Brain pericyte (primary cell): Measurements from ENCODE around the gene PNMA6A.
"Not testable (repeated sequence)": the region's sequence is repeated elsewhere in the genome, so short reads cannot be mapped to it uniquely, and the experiment has no call there.

ENCODE experiments used
- DNase-seq: peaks from one replicate; pipeline ENCODE4 v3.0.0-alpha.2; 2012; ENCODE audit warnings: low read depth, low spot score

Gene PNMA6A

DNA sequence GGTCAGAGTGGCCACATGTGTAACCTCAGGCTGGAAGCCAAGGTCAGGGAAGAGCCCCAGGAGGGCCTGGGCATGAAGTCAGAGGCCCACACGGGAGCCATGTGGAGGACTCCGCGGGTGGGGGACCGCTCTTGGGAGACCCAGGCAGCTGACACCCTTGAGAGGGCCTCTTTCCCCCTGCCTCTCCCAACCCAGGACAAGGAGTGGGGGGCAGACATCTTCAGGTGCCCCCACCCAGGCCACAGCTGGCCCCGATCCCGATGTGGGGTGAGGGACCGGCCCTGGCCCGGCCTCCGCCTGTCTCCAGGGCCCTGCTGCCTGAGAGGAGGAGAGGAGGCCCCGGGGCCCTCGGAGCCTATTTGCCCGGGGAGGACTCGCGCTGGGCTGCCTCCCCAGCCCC lies 3.1 kb downstream of the PNMA6A start:
- no peak for DNase-seq

DNA sequence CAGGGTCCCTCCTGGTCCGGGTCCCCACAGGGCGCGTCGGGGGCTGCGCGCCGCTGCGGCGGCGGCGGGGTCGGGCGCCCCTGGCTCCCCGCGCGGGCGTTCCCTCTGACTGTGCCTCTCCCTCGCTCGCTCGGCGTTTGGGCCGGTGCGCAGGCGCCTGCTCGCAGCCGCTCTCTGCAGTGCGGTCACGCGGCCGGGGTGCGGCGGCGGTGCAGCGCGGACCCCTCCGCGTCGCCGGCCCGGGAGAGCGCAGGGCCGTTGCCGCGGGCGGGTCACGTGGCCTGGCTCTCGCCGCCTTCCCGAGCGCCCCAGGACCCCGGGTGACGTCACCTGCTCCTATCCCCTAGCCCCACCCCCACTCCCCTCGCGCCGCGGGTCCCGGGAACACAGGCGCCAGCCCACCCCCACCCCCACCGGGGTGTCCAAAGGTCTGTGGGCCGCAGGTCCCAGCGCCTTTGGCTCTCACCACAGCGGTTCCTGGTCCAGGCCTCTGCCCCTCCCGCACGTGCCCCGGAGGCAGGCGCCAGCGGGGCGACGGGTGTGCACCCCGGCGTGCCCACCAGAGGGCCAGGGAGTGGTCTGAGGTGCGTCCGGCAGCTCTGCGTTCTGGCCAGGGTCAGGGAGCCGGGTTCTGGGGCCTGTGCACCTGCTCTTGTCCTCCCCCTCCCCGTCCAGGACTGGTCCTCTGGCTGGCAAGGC lies 5.3 kb downstream of the PNMA6A start:
- not testable (repeated sequence) for DNase-seq

DNA sequence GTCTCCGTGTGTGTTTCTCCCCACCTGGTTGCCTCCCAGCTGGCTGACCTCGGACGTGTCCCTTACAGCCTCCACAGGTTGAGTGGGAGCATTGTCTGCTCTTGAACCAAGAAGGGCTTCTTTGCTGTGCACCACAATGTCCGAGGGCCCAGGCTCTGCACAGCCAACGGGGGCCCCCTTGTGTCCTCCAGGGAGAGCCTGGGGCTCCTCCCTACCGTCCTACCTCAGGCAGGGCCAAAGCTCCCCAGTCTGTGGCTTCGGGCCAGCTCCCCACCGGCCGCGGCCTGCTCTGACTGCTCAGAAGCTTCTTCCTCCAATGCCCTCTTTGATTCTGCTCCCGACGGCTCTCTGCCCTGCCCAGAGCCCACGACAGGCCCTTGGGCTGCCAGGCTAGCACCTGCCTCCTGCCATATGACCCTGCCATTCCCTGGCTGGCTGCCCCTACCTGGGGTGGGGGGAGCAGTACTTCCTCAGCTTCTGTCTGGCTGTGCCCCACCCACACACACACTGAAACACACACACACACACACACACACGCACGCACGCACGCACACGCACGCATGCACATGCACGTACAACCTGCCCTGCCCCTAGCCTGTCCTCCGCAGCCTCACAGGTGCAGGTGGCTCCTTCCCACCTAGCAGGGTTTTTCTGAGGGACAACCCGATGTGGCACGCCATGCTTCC lies 11.1 kb downstream of the PNMA6A start:
- not testable (repeated sequence) for DNase-seq

DNA sequence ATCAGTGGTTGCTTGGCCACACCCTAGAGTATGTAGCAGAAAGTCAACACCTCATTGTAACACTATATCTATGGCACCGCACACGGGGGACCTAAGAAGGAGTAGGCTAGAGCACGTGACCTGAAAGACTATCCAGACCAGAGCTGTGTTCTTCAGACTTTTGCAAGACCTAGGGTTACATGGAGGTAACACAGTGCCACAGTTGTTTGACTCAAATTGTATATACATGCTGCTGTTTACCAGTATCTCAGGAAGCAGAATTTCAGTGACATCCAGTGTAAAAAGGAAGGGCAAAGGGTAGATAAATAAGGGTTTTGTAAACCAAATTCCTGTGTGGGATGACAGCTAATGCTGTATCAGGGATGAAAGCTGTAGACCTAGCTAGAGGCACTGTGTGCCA lies 30.2 kb downstream of the PNMA6A start:
- no peak for DNase-seq

DNA sequence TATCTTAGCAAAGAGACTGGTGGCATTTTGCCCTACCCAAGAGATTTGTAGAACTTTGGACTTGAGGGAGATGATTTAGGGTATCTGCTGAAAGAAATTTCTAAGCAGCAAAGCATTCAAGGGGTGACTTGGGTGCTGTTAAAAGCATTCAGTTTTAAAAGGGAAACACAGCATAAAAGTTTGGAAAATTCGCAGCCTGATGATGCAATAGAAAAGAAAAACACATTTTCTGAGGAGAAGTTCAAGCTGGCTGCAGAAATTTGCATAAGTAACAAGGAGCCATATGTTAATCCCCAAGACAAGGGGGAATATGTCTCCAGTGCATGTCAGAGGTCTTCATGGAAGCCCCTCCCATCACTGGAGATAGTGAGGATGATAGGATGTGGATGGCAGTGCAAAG lies 32.7 kb downstream of the PNMA6A start:
- not testable (repeated sequence) for DNase-seq

DNA sequence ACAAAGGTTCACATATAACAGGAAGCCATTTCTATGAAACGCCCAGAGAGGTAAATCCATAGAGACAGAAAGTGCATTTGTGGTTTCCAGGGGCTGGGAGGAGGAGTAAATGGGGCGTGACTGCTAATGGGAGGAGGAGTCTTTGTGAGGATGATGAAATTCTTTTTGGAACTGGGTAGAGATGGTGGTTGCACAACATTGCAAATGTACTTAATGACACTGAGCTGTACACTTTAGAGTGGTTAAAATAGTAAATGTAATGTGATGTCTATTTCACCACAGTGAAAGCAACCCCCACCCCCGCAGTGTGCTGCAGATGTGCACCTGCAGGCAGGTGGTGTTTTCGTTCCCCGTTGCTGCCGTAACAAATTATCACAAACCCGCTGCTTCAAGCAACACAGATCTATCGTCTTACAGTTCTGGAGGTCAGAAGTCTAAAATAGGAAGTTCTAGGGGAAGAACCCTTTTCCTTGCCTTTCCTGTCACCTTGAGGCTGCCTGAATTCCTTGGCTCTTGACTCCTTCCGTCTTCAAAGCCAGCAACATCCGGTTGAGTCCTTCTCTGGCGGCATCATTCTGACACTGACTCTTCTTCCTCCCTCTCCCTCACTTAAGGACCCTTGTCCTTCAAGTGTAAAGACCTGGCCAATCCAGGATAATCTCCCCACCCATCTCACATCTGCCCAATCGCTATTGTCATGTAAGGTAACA lies 34.0 kb downstream of the PNMA6A start:
- DNase-seq = not testable (repeated sequence)

DNA sequence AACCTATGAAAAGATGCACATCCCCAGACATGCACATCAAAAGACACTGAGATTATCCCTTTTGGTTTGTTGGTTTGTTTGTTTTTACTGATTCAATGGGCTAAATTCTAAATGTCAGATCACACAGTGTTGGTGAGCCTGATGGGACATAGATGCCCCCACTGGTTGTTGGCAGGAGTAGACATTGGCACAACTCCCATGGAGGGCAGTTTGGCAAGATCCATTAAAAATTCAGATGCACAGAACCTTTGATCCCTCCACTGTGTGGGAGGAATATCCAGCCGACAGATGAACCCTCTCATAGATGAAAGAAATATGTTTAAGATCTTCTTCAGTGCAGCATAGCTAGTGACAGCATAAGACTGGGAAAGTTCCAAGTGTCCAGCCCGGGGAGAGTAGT lies 38.5 kb downstream of the PNMA6A start:
- not testable (repeated sequence) for DNase-seq

DNA sequence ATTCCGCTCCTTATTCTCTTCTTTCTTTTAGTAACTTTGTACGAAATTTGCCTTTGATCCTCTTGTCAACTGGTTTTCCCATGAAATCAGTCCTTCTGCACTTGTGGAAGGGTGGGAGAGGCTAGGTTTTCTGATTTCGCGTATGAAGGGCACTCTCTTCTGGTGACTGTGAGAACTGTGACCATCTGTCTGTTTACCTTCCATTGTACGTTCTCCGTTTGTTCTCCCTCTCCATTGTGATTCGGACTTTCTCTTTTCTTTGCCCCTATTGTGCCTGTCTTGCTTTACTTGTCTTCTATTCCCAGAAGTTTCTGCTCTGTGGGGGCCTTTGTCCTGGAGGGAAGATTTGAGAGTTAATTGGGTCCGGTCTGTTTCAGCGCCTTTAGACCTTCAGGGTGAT lies 41.6 kb downstream of the PNMA6A start:
- not testable (repeated sequence) for DNase-seq

DNA sequence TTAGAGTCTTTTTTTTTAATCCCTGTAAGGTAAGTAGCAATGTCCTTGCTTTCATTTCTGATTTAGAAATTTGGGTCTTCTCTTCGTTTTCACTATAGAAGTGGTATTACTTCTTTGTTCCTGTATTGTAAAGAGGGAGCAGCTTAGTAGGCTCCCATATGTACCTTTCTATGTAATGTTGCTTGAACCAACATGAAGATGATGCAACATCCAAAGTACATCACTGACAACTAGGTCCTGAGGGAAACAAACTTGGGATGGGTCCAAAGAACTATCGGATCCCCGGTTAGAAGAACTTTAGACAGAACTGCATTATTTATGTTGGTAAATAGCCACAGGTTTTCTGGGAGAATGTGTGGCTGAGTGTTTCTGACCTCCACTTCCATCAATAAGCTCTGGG lies 45.5 kb downstream of the PNMA6A start:
- not testable (repeated sequence) for DNase-seq

DNA sequence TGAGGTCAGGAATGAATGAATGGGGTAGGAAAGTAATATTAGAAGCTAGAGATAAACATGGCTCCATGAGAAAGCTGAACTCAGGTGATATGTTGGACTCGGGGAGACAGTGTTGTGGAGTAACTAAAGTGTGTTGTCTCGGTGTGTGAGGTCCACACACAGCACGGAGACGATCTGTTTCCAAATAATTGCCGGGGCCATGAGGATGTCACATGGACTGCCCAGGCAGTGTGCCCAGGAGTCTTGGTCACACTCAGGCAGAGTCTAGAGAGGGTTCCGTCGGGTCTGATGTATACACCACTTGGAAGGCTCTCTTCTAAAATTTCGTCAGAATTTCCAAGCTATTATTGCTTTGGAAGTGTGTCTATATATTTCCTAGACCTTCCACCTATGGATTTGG lies 48.0 kb downstream of the PNMA6A start:
- DNase-seq = not testable (repeated sequence)

DNA sequence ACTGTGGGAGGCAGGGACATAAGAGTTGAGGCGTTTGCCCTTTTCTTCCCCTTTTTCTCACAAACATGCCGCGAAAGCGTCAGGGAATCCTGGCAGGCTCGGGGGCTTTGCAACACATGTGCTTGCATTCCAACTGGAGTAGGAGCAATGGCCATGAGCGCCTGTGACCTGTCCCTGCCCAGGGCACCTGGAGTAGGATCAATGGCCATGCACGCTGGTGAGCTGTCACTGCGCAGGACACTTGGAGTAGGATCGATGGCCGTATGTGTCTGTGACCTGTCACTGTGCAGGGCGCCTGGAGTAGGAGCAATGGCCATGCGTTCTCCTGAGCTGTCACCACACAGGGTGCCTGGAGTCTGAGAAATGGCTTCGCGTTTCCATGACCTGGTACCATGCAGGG lies 51.2 kb downstream of the PNMA6A start:
- not testable (repeated sequence) for DNase-seq
